K562 (cell line): ENCODE results near the gene PWP2. TPM values are rescaled to one million over a fixed set of nuclear protein-coding genes. Genes with fewer than 3 reads are reported as not detected.
A peak's percentile ranks its signal among the peaks of the same experiment; 100 is the strongest.

ENCODE experiments used
- CEBPZ ChIP-seq: fragments of 150-350 bp; IDR thresholded peaks from 2 replicates; pipeline ENCODE4 v1.6.1; 2014; ENCODE audit warnings: low read depth, mild to moderate bottlenecking, low read length, borderline replicate concordance
- CREBBP ChIP-seq: IDR thresholded peaks from one replicate; pipeline ENCODE4 v1.6.1; 2012; ENCODE audit warnings: low read depth, mild to moderate bottlenecking, control low read depth, inconsistent platforms, low read length
- CREM ChIP-seq: IDR thresholded peaks from 2 replicates; pipeline ENCODE4 v1.6.1; 2014; ENCODE audit warnings: antibody characterized with exemption, low read depth
- DMBX1 ChIP-seq: fragments of 250-450 bp; sonication (Bioruptor Pico); IDR thresholded peaks from 2 replicates; pipeline ENCODE4 v1.8.0; 2022; ENCODE audit warnings: inconsistent platforms, mild to moderate bottlenecking, moderate library complexity, borderline replicate concordance
- HBP1 ChIP-seq: fragments of 450-650 bp; formaldehyde crosslinking; IDR thresholded peaks from 2 replicates; pipeline ENCODE4 v1.4.0; 2022; ENCODE audit warnings: missing genetic modification characterization
- KDM1A ChIP-seq, 2 experiments: fragments of 450-650 bp; IDR thresholded peaks; 2 replicates each; pipeline ENCODE4 v1.6.1; 2016; ENCODE audit warnings: mild to moderate bottlenecking in 2 of 2
- LEF1 ChIP-seq: fragments of 450-650 bp; IDR thresholded peaks from 2 replicates; pipeline ENCODE4 v1.6.1; 2016; ENCODE audit warnings: mild to moderate bottlenecking
- MAFG ChIP-seq: fragments of 450-650 bp; conservative IDR thresholded peaks from 2 replicates; pipeline ENCODE4 v1.6.1; 2016; ENCODE audit warnings: missing genetic modification characterization, missing compliant biosample characterization
- MIER1 ChIP-seq: fragments of 450-650 bp; IDR thresholded peaks from 2 replicates; pipeline ENCODE4 v1.6.1; 2016; ENCODE audit warnings: antibody characterized with exemption, mild to moderate bottlenecking, low read depth
- NFE2 ChIP-seq: IDR thresholded peaks from 2 replicates; pipeline ENCODE4 v1.6.1; 2014; ENCODE audit warnings: antibody characterized with exemption, low read depth
- NFRKB ChIP-seq: fragments of 450-650 bp; IDR thresholded peaks from 2 replicates; pipeline ENCODE4 v1.6.1; 2016; ENCODE audit warnings: low read depth
- PRMT5 ChIP-seq: sonication (generic); formaldehyde crosslinking; IDR thresholded peaks from 2 replicates; pipeline ENCODE4 v1.5.0; 2020; ENCODE audit warnings: missing genetic modification reagents
- RBM22 ChIP-seq: fragments of 200-400 bp; formaldehyde crosslinking; IDR thresholded peaks from 2 replicates; pipeline ENCODE4 v1.6.1; 2018; ENCODE audit warnings: low read length, low read depth; ENCODE audit not compliant: poor library complexity, severe bottlenecking
- TEAD4 ChIP-seq, 2 experiments: sonication (generic) in 1 of 2; formaldehyde crosslinking in 1 of 2; IDR thresholded peaks; 2 replicates each; pipeline versions ENCODE4 v1.6.1 to v1.8.0; 2012 to 2022; ENCODE audit warnings: borderline replicate concordance in 1 of 2, inconsistent platforms in 1 of 2, low read length in 1 of 2, mild to moderate bottlenecking in 1 of 2, missing genetic modification reagents in 1 of 2
- TSHZ1 ChIP-seq: fragments of 250-450 bp; sonication (Bioruptor Pico); IDR thresholded peaks from 2 replicates; pipeline ENCODE4 v1.4.0; 2020; ENCODE audit warnings: mild to moderate bottlenecking, moderate library complexity
- ZBTB2 ChIP-seq: fragments of 450-650 bp; IDR thresholded peaks from 2 replicates; pipeline ENCODE4 v1.6.1; 2016; ENCODE audit warnings: antibody characterized with exemption
- ZNF174 ChIP-seq: fragments of 250-450 bp; sonication (Bioruptor Pico); IDR thresholded peaks from 2 replicates; pipeline ENCODE4 v1.4.0; 2020; ENCODE audit warnings: mild to moderate bottlenecking
- ZNF316 ChIP-seq: fragments of 450-650 bp; IDR thresholded peaks from 2 replicates; pipeline ENCODE4 v1.6.1; 2016
- ZNF589 ChIP-seq: fragments of 200-800 bp; sonication (Bioruptor generic); IDR thresholded peaks from 2 replicates; pipeline ENCODE4 v1.6.1; 2016; ENCODE audit warnings: low read depth, missing genetic modification characterization, missing compliant biosample characterization
- polyA plus RNA-seq, 8 experiments: library from polyadenylated mRNA; depleted of rRNA in 4 of 8; stranded (reverse) in 5 of 8; unstranded in 3 of 8; fragments of >200 nt; fragmentation: Nextera tagmentation in 2 of 8; fragmentation: Illumina TruSeq in 1 of 8; extraction: Ambion mirVana in 2 of 8; extraction: Trizol in 1 of 8; gene quantifications; 2 replicates each; pipeline versions ENCODE4 v1.2.1 to v1.2.3, GENCODE V29; 2011 to 2014; ENCODE audit warnings: inconsistent platforms in 1 of 8, missing spikeins in 1 of 8
- total RNA-seq, 7 experiments: library from RNA; depleted of rRNA in 6 of 7; stranded (reverse); fragments of >200 nt in 6 of 7; fragmentation: Illumina TruSeq in 2 of 7; extraction: Trizol in 2 of 7; gene quantifications; 2 replicates each; pipeline versions ENCODE4 v1.2.1 to v1.2.3, GENCODE V29; 2011 to 2021; ENCODE audit warnings: low replicate concordance in 1 of 7

PWP2 gene
- total and polyA plus RNA-seq, 9 of the 15 experiments (the other 6 are each of a cell fraction or from before 2014, with no cell fraction given) = 0.72 to 57.6 (median 31.1) TPM

GRCh38 chr21:44063151-44063912 lies 43.9 kb upstream of the PWP2 start (continued):
- TF ChIP-seq CEBPZ (no peak), TSHZ1 (CRISPR knock-in tag) (no peak), TEAD4 (IDR thresholded peaks at IDR 0.05; ENCODE audit: low read length) (no peak), TEAD4 (CRISPR knock-in tag; IDR thresholded peaks at IDR 0.05; ENCODE audit: borderline replicate concordance) (no peak), LEF1 (no peak), MIER1 (no peak), NFRKB (no peak), HBP1 (no peak), NFE2 (0 out of 2 replicates have a peak, but pooled peaks have one; percentile 16), CREM (no peak), ZBTB2 (no peak), ZNF589 (CRISPR knock-in tag) (no peak), PRMT5 (CRISPR knock-in tag) (no peak), KDM1A (IDR thresholded peaks at IDR 0.05) (no peak), ZNF174 (CRISPR knock-in tag) (no peak), ZNF316 (no peak), DMBX1 (no peak), MAFG (tag) (peak; percentile 22; the same call in 1 of the 2 replicates), RBM22 (peak; percentile 31), CREBBP (no peak)
